Transverse colon (tissue), 4 donors: Measurements from ENCODE around the gene JCHAIN. TPM values are rescaled to one million over a fixed set of nuclear protein-coding genes. Genes with fewer than 3 reads are reported as not detected.

Experiments
- DNase-seq: peaks from one replicate; pipeline ENCODE4 v3.0.0-alpha.2; 2019
- H3K27ac ChIP-seq, 4 donors: fragments of 200-600 bp; sonication (generic); 2 replicates each; pipeline ENCODE4 v1.5.1; 2016 to 2018; ENCODE audit warnings: inconsistent platforms in 4 of 4
- H3K27me3 ChIP-seq: fragments of 200-600 bp; sonication (generic); 2 replicates; pipeline ENCODE4 v1.5.1; 2017; ENCODE audit warnings: inconsistent platforms
- H3K36me3 ChIP-seq, 4 donors: fragments of 200-600 bp; sonication (generic); 2 replicates each; pipeline ENCODE4 v1.5.1; 2017 to 2019; ENCODE audit warnings: inconsistent platforms in 4 of 4
- H3K4me1 ChIP-seq, 4 donors: fragments of 200-600 bp; sonication (generic); 2 replicates each; pipeline ENCODE4 v1.5.1; 2017 to 2020; ENCODE audit warnings: inconsistent platforms in 4 of 4
- H3K4me3 ChIP-seq, 4 donors: fragments of 200-600 bp; sonication (generic); 1 replicate in 1 of 4; 2 replicates in 3 of 4; pipeline versions ENCODE4 v1.5.1 to v1.6.1; 2017 to 2019; ENCODE audit warnings: inconsistent platforms in 4 of 4
- H3K9me3 ChIP-seq, 2 donors: fragments of 200-600 bp; sonication (generic); 2 replicates each; pipeline ENCODE4 v1.5.1; 2017 to 2019; ENCODE audit warnings: inconsistent platforms in 2 of 2
- EP300 ChIP-seq: sonication (generic); formaldehyde crosslinking; IDR thresholded peaks from one replicate; pipeline ENCODE4 v1.6.1; 2017; ENCODE audit warnings: antibody characterized with exemption, low read depth
- POLR2A ChIP-seq: fragments of 450-650 bp; IDR thresholded peaks from one replicate; pipeline ENCODE4 v1.6.1; 2016; ENCODE audit warnings: antibody characterized with exemption, mild to moderate bottlenecking, moderate library complexity
- POLR2AphosphoS5 ChIP-seq, 3 donors: sonication (generic); formaldehyde crosslinking; IDR thresholded peaks; one replicate each; pipeline ENCODE4 v1.6.1; 2016; ENCODE audit warnings: antibody characterized with exemption in 3 of 3
- WGBS, 2 donors: methylation state at CpG; one replicate each; pipeline ENCODE4 v1.1.5; 2018; ENCODE audit warnings: low coverage in 1 of 2; 5-methylcytosine and 5-hydroxymethylcytosine counted together
- in situ Hi-C, 4 donors: fragments of 200-750 bp; cut with MboI; loops; one replicate each; pipeline versions ENCODE4 v1.15.0 to v1.15.1; 2017; ENCODE audit warnings: low sequenced_read_pairs in 3 of 4, low pct_ligation_motif_present in 1 of 4, low pct_unique_long_range_greater_than_20kb in 1 of 4
- intact Hi-C: fragments of 100-400 bp; cut with DNase I; formaldehyde crosslinking; loops from one replicate; pipeline ENCODE4 v1.15.1; 2023; ENCODE audit warnings: low total_unique reads
- total RNA-seq, 4 donors: library from RNA; depleted of rRNA; stranded (reverse); fragments of >200 nt; gene quantifications; one replicate each; pipeline ENCODE4 v1.1.0, GENCODE V29; 2016
- TF ChIP-seq, protein P1 (sequence below), 5 experiments: fragments of 200-600 bp in 3 of 5; fragments of 450-650 bp in 2 of 5; sonication (generic) in 3 of 5; IDR thresholded peaks; 1 replicate in 2 of 5; 2 replicates in 3 of 5; pipeline ENCODE4 v1.5.1; 2016 to 2017; ENCODE audit warnings: antibody characterized with exemption in 5 of 5, inconsistent platforms in 3 of 5, mild to moderate bottlenecking in 2 of 5, moderate library complexity in 1 of 5

Gene JCHAIN
- total RNA-seq, 4 donors from 2014 or later = 38.2 to 1,497 (median 176) TPM

DNA sequence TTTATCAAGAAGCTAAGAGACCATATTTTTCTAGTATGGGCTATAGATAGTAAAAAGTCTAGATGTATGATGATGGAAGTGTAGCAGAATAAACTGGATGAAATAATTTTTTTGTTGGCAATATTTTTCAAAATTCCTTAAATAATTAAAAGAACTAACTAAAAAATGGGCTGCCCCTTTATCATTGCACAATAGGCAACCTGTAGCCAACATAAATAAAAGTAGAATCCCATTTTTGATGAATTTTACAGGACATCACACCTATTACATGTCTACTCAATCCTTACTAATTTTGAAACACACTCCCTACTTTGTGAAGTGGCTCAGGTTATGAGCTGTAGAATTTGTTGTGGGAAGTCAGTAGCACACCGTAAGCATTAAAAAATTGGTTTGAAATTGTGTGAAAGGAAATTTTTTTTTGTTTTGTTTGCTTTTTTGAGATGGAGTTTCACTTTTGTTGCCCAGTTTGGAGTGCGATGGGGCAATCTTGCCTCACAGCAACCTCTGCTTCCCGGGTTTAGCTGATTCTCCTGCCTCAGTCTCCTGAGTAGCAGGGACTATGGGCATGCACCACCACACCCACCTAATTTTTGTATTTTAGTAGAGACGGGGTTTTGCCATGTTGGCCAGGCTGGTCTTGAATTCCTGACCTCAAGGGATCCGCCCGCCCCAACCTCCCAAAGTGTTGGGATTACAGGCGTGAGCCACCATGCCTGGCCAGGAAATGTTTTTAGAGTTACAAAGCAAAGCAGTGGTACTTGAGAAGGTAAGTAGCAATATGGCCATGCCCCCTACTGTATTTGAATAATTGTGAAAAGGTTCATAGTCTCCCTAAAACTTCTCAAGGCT lies 46.5 kb upstream of the JCHAIN start:
- Histone ChIP-seq H3K27ac (no peak overlapping the region), H3K4me1 (peaks cover 0 to 24% (median 2%) of the 10 kb centered on the region in 4 donors), H3K9me3 (no peaks in the 10 kb centered on the region), H3K27me3 (no peaks in the 10 kb centered on the region), H3K36me3 (no peaks in the 10 kb centered on the region), H3K4me3 (no peak overlapping the region)
- WGBS, 2 donors = 86 to 91% methylated on average over 3 to 7 of the region's 7 CpGs
- TF ChIP-seq EP300 = no peak
- TF ChIP-seq POLR2A = no peak
- no peak for TF ChIP-seq POLR2AphosphoS5 (IDR thresholded peaks at IDR 0.05)
- TF ChIP-seq, protein P1, sequence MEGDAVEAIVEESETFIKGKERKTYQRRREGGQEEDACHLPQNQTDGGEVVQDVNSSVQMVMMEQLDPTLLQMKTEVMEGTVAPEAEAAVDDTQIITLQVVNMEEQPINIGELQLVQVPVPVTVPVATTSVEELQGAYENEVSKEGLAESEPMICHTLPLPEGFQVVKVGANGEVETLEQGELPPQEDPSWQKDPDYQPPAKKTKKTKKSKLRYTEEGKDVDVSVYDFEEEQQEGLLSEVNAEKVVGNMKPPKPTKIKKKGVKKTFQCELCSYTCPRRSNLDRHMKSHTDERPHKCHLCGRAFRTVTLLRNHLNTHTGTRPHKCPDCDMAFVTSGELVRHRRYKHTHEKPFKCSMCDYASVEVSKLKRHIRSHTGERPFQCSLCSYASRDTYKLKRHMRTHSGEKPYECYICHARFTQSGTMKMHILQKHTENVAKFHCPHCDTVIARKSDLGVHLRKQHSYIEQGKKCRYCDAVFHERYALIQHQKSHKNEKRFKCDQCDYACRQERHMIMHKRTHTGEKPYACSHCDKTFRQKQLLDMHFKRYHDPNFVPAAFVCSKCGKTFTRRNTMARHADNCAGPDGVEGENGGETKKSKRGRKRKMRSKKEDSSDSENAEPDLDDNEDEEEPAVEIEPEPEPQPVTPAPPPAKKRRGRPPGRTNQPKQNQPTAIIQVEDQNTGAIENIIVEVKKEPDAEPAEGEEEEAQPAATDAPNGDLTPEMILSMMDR (IDR thresholded peaks at IDR 0.05) = no peak
- DNase-seq = no peak
- in situ Hi-C loops = no loop called here
- intact Hi-C loops = no loop called here

DNA sequence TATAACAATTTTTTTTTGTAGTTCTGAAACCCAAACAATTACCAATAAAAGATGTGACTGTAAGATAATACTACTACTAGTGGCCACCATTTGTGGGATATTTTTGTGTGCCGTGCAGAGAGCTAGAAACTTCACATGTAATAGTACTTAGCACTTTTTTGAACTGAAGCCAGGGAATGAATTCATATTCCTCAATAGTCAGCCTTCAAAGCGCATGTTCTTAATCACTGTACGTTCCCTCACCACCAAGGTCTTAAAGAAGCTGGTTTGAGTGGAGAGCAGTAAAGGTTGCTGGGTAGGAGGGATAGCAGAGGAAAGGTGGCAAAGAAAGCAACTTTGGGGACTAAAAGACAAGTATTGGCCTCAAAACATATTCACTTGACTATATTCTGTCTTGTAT lies 45.8 kb upstream of the JCHAIN start:
- no peaks in the 10 kb centered on the region for H3K9me3 ChIP-seq
- no peaks in the 10 kb centered on the region for H3K36me3 ChIP-seq
- in situ Hi-C loops (no loop called here), intact Hi-C loops (no loop called here)
- peaks cover under 1 to 26% (median 4%) of the 10 kb centered on the region in 4 donors for H3K4me1 ChIP-seq
- no peak for DNase-seq
- H3K4me3 ChIP-seq = no peak overlapping the region
- no peaks in the 10 kb centered on the region for H3K27me3 ChIP-seq
- no peak overlapping the region for H3K27ac ChIP-seq
- 83 to 86% methylated on average over 1 to 3 of the region's 3 CpGs for WGBS, 2 donors
- no peak for TF ChIP-seq POLR2A

DNA sequence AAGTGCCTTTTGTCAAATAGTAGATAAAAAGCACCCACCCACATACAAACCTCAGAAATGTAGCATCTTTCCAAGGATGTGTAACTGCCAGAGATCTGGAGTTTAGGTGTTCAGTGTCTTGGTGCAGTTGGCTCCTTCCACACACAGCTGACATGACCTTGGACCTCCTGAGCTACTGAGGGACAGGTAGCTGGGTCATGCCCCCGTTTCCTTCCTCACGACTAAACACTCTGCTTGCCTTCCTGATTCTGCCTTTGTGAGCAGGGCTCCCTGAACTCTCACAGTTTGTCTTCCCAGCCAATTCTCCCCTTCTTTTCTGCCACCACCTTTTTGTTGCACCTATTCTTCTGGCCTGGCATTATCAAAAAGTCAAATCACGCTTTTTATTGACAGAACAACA lies 45.3 kb upstream of the JCHAIN start:
- Histone ChIP-seq H3K27ac (no peak overlapping the region), H3K4me1 (peaks cover 6 to 31% (median 9%) of the 10 kb centered on the region in 4 donors), H3K9me3 (no peaks in the 10 kb centered on the region), H3K27me3 (no peaks in the 10 kb centered on the region), H3K36me3 (no peaks in the 10 kb centered on the region), H3K4me3 (no peak overlapping the region)
- TF ChIP-seq POLR2AphosphoS5 (IDR thresholded peaks at IDR 0.05) (no peak), EP300 (no peak)
- WGBS, 2 donors = 80% methylated on average over 3 of the region's 3 CpGs
- in situ Hi-C loops (no loop called here), intact Hi-C loops (no loop called here)
- no peak for DNase-seq

DNA sequence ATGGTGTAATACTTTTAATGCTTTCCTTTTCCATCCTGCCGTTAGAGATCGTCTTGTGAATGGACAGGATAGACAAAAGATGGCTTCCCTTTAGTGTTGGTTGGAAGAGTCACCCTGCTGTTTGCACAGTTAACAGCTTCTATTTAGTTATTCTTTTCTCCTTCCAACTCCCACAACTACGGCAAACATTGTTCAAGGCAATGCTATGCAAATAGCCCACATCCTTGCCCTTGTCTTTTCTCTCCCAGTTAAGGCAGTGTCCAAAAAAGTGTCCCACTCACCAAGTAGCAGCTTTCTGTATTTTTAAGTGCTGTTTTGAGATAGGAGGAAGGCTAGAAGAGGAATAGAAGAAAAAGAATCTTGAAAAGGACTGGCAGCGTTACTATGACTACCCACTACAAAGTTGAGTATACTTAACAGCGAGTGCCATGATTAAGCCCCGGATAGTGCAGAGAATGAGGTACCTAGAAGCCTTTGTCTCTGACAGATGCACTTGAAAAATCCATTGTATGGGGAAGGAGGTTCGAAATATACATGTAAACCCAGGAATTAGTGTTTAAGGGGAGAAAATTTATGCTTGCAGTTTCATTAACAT lies 43.4 kb upstream of the JCHAIN start:
- in situ Hi-C loops = no loop called here
- no peak overlapping the region for H3K27ac ChIP-seq
- 69 to 77% methylated on average over 6 to 7 of the region's 7 CpGs for whole genome bisulfite sequencing, 2 donors
- no peak overlapping the region for H3K4me3 ChIP-seq
- DNase-seq = no peak
- H3K27me3 ChIP-seq = no peaks in the 10 kb centered on the region
- H3K36me3 ChIP-seq = no peaks in the 10 kb centered on the region
- TF ChIP-seq EP300 = no peak
- TF ChIP-seq POLR2A = no peak
- no peak for TF ChIP-seq POLR2AphosphoS5 (IDR thresholded peaks at IDR 0.05)
- TF ChIP-seq, protein P1 (IDR thresholded peaks at IDR 0.05) = no peak
- no peaks in the 10 kb centered on the region for H3K9me3 ChIP-seq
- intact Hi-C loops = no loop called here
- H3K4me1 ChIP-seq = peaks cover 12 to 37% (median 16%) of the 10 kb centered on the region in 4 donors

DNA sequence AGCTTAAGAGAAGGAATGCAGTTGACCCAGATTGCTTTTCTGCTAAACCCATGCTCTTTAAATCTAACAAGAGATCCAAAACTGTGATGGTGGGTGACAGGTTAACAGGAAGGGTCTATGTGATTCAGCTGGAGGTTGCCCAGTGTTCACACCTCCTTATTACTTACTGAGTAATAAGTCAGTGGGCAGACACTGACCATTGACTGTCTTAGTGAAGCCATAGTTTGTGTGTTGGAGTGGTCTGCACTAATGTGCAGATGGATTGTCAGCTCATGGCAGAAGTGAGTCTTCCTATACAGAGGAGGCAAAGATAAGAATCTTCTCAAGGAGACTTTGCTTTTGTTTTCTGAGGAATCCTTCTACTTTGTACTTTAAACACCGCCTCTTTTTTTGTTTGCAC lies 40.2 kb upstream of the JCHAIN start:
- H3K36me3 ChIP-seq = no peaks in the 10 kb centered on the region
- TF ChIP-seq, protein P1 (IDR thresholded peaks at IDR 0.05) = no peak
- TF ChIP-seq EP300 = no peak
- TF ChIP-seq POLR2AphosphoS5 (IDR thresholded peaks at IDR 0.05) = no peak
- TF ChIP-seq POLR2A = no peak
- intact Hi-C loops (no loop called here), in situ Hi-C loops (no loop called here)
- H3K4me3 ChIP-seq = peak overlapping the region in 2 of 4 donors; percentile 86 to 96
- DNase-seq = no peak
- no peaks in the 10 kb centered on the region for H3K9me3 ChIP-seq
- peak overlapping the region; percentile 93 to 99 (median 98) for H3K27ac ChIP-seq
- H3K27me3 ChIP-seq = no peaks in the 10 kb centered on the region
- 68 to 100% methylated on average over 1 of the region's 1 CpG for WGBS, 2 donors
- H3K4me1 ChIP-seq = peaks cover 21 to 33% (median 25%) of the 10 kb centered on the region in 4 donors
